ENCODE results near the gene TXNDC12. TPM values are rescaled to one million over a fixed set of nuclear protein-coding genes. Genes with fewer than 3 reads are reported as not detected.
"Not testable (repeated sequence)": the region's sequence is repeated elsewhere in the genome, so short reads cannot be mapped to it uniquely, and the experiment has no call there.

Gene TXNDC12
- polyA plus RNA-seq (ENCODE audit: insufficient read depth in 1 of 5, insufficient read length in 5 of 5, low replicate concordance in 1 of 5), result 10 to 100 TPM; 52.1 to 60.9 (median 58.0) TPM
- long read RNA-seq, donor 1, transcript TXNDC12-201 (7 exons, 2,396 nt), result major isoform, 37 of 209 reads
- long read RNA-seq, donor 1, partial matches to known transcripts, result 81 of 209 reads
- long read RNA-seq, donor 1, other reads (novel, unspliced or antisense), result 91 of 209 reads
- long read RNA-seq, donor 2, transcript TXNDC12-201 (7 exons, 2,396 nt), result major isoform, 28 of 37 reads
- long read RNA-seq, donor 2, partial matches to known transcripts, result 9 of 37 reads
- long read RNA-seq, donor 2, other reads (novel, unspliced or antisense), result 0 of 37 reads
- long read RNA-seq, donor 3, transcript TXNDC12-201 (7 exons, 2,396 nt), result major isoform, 35 of 53 reads
- long read RNA-seq, donor 3, partial matches to known transcripts, result 18 of 53 reads
- long read RNA-seq, donor 3, other reads (novel, unspliced or antisense), result 0 of 53 reads
- long read RNA-seq, donor 4, transcript TXNDC12-201 (7 exons, 2,396 nt), result major isoform, 19 of 27 reads
- long read RNA-seq, donor 4, partial matches to known transcripts, result 8 of 27 reads
- long read RNA-seq, donor 4, other reads (novel, unspliced or antisense), result 0 of 27 reads
- long read RNA-seq, donor 5, transcript TXNDC12-201 (7 exons, 2,396 nt), result major isoform, 52 of 52 reads
- long read RNA-seq, donor 5, partial matches to known transcripts, result 0 of 52 reads
- long read RNA-seq, donor 5, other reads (novel, unspliced or antisense), result 0 of 52 reads
- long read RNA-seq, donor 6, transcript TXNDC12-201 (7 exons, 2,396 nt), result major isoform, 63 of 63 reads
- long read RNA-seq, donor 6, partial matches to known transcripts, result 0 of 63 reads
- long read RNA-seq, donor 6, other reads (novel, unspliced or antisense), result 0 of 63 reads
- long read RNA-seq, donor 7, transcript TXNDC12-201 (7 exons, 2,396 nt), result major isoform, 35 of 222 reads
- long read RNA-seq, donor 7, partial matches to known transcripts, result 159 of 222 reads
- long read RNA-seq, donor 7, other reads (novel, unspliced or antisense), result 28 of 222 reads
- long read RNA-seq, donor 8, transcript TXNDC12-201 (7 exons, 2,396 nt), result major isoform, 12 of 17 reads
- long read RNA-seq, donor 8, partial matches to known transcripts, result 5 of 17 reads
- long read RNA-seq, donor 8, other reads (novel, unspliced or antisense), result 0 of 17 reads

DNA sequence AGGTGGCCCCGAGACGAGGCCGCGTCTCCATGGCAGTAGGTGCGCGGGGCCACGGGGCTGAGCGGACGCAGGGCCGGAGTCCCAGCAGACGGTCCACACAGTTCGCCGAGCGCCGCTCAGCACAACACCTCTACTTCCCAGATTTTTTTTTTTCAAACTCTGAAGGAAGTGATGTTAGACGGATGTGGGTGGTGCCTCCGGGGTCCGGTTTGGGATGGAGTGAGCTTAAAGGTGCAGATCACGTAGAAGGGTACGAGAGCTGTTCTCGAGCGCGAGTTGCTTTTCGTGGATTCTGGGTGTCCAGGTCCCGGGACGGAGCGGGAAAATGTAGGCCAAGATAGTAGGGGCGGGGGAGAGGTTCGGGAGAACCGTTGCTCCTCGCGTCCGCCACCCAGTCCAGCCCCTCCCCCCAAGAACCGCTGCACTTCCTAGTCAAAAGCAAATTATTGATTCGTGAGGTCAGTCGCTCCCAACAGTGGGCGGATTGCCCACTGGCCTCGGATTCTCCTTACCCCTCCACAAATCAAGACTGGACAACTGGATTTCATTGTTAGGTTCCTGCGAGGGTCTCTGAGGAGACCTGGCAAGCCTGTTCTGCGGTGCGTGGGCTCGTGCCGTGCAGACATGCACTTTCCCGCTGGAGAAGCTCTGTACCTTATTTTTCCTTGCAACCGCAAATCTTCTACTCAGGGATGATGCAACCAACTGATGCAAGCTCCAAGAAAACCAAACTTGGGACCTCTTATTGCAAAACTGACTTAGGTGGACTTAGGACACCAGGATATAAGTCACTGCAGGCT, at the start of gene TXNDC12:
TXNDC12 (minus strand) TSS at position 126 of the 800 bp plus-strand sequence; CDS start at position 31, 95 bp downstream.
- DNase-seq, result peak; percentile 83

DNA sequence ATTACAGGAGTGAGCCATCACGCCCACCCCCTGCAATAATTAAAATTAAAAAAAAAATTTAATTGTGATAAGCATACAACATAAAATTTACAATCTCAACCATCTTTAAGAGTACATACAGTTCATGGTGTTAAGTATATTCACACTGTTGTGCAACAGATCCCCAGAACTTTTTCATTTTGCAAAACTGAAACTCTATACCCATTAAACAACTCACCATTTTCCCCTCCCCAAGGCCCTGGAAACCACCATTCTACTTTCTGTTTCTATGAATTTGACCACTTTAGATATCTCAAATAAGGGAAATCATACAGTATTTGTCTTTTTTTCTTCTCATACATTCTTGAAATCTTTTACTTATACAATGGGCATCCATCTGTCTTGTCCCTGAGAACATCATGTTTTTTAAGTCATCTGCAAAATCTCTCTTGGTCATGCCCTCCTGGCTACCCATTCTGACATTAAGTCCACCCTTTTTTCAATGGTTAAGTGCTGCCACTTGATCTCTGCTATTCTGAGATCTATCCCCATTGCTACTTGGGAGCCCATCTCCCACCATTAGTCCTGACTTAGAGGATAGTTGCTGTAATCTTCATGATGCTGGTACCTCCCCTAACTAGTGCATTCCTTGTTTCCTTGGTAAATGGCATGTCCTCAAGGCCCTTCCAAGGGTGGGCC, 47.5 kb upstream of the TXNDC12 start:
- DNase-seq, result no peak

DNA sequence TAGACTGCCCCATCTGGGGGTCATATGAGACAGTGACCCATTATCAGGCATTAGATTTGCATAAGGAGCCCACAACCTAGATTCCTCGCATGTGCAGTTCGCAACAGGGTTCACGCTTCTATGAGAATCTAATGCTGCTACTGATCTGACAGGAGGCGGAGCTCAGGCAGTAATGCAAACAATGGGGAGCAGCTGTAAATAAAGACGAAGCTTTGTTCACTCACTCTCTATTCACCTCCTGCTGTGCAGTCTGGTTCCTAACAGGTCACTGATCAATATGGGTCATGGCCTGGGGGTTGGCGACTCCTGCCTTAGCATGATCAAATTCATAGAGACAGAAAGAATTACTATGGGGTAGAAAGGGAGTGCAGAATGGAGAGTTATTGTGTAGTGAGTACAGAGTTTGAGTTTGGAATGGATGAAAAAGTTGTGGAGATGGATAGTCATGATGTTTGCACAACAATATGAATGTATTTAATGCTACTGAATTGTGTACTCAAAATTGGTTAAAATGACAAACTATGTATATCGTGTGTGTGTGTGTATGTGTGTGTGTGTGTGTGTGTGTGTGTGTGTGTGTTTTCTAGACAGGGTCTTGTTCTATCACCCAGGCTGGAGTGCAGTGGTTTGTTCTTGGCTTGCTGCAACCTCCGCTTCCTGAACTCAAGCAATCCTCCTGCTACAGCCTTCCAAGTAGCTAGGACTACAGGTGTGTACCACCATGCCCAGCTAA, 43.3 kb upstream of the TXNDC12 start:
- DNase-seq, result no peak

DNA sequence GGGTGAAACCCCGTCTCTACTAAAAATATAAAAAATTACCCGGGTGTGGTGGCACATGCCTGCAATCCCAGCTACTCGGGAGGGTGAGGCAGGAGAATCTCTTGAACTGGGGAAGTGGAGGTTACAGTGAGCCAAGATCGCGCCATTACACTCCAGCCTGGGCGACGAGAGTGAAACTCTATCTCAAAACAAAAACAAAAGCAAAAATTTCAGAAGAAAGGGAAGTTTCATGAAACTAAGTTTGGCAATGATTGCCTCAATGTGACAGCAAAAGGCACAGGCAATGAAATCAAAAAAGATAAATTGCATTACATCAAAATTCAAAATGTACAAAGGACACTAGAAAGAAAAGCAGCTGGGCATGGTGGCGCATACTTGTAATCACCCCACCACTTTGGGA, 41.2 kb upstream of the TXNDC12 start:
- DNase-seq, result no peak

DNA sequence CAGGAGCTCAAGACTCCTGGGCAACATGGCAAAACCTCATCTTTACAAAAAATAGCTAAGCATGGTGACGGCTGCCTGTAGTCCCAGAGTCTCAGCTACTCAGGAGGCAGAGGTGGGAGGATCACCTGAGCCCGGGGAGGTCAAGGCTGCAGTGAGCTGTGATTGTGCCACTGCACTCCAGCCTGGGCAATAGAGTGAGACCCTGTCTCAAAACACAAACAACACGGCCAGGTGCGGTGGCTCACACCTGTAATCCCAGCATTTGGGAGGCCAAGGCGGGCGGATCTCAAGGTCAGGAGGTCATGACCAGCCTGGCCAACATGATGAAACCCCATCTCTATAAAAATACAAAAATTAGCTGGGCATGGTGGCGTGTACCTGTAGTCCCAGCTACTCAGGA, 39.3 kb upstream of the TXNDC12 start:
- not testable (repeated sequence) for DNase-seq

DNA sequence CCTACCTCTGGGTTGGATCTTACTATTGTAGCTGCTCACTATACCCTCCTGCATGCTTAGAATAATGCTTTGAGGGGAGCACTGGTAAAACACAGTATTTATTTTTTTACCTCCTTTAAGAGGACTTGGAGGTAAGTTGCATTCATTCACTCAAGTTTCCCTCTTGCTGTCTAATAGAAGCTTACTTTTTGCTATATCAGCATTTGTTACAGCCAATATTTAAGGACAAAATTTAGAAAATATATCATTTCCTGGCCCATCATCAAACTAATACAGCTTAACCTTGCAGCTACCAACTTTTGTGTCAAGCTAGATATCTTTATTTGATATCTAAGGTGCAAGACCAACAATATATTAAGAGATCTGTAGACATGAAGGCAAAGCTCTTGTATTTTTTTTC, 32.9 kb upstream of the TXNDC12 start:
- not testable (repeated sequence) for DNase-seq

DNA sequence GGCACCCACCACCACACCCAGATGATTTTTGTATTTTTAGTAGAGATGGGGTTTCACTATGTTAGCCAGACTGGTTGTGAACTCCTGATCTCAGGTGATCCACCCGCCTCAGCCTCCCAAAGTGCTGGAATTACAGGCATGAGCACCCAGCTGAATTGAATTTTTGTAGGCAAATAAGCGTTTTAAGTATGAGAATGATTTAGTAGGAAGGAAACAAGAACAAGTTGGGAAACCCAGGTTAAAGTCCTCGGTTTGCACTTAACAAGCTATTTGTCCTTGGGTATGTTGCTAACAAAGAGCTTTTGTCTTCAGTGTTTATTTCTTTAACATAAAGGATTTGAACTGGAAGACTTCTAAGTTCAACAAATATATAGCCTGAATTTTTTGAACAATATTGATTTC, 25.0 kb upstream of the TXNDC12 start:
- DNase-seq, result no peak

DNA sequence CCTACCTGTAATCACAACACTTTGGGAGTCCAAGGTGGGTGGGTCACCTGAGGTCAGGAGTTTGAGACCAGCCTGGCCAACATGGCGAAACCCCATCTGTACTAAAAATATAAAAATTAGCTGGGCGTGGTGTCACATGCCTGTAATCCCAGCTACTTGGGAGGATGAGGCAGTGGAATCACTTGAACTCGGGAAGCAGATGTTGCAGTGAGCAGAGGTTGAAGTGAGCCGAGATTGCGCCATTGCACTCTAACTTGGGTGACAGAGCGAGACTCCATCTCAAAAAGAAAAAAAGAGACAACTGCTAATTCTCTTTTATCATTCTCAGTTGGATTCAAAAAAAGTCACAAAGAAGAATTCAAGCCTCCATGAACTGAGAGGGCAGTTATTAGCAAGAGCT, 22.3 kb upstream of the TXNDC12 start:
- DNase-seq, result not testable (repeated sequence)

DNA sequence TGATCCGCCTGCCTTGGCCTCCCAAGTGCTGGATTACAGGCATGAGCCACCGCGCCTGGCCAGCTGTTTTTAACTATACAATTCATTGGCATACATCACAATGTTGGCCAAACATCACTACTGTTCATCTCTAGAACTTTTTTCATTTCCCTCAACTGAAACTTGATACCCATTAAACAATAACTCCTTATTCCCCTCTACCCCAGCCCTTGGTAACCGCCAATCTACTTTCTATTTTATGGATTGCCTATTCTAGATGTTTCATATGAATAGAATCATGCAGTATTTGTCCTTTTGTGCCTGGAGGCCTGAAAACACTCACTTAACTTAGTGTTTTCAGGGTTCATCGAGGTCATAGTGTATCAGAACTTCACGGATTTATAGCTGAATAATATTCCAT, 17.3 kb upstream of the TXNDC12 start:
- no peak for DNase-seq

DNA sequence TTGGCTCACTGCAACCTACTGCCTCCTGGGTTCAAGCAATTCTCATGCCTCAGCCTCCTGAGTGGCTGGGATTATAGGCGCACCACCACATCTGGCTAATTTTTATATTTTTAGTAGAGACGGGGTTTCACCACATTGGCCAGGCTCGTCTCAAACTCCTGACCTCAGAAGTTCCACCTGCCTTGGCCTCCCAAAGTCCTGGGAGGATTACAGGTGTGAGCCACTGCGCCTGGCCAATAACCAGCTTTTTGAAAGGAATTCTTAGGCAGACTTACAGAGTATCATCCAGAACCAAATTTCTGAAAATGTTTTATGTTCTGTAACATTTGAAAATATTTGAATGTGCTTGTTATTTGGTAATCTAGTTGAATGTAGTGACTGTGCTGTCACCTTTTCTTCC, 15.7 kb upstream of the TXNDC12 start:
- DNase-seq, result no peak

DNA sequence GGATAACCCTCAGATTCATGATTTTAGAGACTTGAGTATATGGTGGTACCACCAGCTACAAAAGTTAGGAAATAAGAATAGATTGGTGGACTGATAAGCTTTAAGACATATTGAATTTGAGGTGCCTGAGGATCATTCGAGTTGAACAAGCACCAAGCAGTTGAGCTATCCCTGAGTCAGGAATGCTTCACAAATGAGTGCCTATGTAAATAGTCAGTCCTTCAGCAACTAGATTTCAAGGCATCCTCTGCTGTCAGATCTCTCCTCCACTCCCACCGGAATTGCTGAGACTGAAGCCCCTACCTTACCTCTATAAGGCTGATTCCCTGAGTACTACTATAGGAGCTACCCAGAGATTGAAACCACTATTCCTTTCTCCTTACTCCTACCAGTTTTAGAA, 8.2 kb upstream of the TXNDC12 start:
- DNase-seq, result no peak

DNA sequence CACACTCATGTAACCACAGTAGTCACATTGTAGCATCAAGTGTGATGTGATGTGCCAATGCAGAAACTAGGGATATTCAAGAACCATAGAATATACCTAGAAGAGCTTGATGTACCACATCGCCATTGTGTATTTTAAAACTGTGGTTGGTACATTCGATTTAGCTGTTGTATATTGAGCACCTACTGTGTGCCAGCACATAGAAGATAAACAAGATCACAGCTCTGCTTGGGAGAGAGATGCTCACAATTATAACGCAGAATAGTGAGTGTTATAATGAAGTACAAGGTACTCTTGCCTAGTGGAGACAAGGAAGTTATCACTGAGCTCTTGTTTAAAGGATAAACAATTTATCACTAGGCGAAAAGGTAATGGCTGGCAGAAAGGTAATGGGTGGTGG, 5.8 kb upstream of the TXNDC12 start:
- no peak for DNase-seq

DNA sequence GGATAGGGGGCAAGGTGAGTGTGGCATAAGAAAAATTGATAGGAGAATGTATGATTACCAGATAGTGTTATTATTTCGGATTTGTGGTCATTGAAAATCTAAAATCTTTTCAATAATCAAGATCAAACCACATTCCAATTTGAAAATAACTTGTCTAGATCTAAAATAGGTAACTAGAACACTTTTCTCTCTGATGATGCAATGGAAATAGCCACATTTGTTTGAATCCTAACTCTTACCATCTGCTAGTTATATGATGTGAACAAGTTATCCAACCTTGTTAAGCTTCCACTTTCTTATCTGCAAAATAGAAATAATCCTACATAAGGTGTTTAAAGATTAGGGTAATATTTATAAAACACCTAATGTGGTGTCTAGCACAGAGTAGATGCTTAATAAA, 4.9 kb upstream of the TXNDC12 start:
- DNase-seq, result no peak

DNA sequence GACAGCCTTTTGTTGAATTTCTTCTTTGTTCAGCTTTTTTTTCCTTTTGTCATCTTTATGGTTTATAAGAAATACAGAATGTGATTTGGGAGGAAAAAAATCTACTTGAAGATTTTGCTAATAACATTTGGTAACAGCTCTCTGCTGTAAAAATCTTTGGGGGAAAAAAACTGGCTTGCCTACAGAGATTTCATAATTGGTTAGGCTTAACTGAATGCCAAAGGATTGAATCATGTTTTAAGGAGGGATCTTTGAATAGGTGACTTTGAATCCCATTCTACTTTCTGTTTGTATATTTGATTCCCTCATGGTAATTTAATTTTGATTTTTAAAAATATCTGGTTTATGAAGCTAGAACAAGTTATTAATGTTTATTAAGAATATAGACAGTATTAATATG, 4.3 kb upstream of the TXNDC12 start:
- no peak for DNase-seq

DNA sequence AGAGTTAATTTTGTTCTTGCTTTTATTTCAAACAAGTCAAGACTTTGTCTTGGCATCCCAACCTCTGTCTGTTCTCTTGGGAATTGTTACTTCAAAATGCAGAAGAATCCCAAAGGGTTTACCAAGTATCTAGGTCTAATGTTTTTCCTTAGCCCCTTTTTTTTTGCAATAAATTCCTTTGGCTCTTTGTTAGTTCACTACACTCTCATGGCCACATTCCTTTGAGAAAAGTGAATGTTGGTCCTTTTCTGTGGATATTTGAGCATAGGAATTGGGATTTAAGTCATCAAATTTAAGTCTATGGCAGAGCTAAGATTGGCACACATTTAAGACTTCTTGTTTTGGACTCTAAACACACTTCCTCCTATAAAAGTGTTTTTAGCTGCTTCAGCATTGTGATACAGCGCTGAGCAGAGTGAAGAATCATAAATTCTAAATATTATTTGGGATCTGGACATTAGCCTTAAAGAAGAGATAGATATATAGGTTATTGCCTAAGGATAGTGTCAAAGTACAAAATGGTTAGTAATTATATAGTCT, 3.0 kb upstream of the TXNDC12 start:
- no peak for DNase-seq

DNA sequence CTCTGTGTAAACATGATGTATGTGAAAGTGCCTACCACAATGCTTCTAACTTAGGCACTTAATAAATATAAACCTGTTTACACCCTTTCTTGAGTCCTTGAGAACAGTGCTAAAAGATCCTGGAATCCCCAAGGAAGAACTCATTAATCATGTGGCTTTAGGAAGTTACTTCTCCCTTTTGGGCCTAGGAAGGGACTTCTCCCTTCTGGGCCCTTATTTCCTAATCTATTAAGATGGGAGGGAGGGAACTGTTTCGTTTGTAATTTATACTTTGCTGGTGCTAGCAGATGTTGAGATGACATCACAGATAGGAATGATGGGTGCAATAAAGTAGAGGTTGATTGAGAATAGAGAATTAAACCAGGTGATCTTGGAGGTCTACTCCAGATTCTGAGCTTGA, 2.3 kb upstream of the TXNDC12 start:
- peak in 1 of 2 donors; percentile 1 for DNase-seq

DNA sequence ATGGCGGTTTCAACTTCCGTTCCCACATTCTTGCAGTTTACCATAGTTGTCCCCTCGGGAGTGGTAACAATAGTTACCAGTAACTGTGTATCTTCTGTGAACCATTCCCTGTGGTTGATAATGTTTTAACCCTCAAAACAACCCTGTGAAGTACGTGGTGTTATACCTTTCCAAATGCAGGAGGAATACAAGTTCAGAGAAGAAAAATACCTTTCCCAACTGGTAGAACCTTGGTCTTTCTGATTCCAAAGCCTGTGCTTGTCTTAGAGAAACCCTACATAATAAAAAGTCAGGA, 1.9 kb upstream of the TXNDC12 start:
- no peak for DNase-seq

DNA sequence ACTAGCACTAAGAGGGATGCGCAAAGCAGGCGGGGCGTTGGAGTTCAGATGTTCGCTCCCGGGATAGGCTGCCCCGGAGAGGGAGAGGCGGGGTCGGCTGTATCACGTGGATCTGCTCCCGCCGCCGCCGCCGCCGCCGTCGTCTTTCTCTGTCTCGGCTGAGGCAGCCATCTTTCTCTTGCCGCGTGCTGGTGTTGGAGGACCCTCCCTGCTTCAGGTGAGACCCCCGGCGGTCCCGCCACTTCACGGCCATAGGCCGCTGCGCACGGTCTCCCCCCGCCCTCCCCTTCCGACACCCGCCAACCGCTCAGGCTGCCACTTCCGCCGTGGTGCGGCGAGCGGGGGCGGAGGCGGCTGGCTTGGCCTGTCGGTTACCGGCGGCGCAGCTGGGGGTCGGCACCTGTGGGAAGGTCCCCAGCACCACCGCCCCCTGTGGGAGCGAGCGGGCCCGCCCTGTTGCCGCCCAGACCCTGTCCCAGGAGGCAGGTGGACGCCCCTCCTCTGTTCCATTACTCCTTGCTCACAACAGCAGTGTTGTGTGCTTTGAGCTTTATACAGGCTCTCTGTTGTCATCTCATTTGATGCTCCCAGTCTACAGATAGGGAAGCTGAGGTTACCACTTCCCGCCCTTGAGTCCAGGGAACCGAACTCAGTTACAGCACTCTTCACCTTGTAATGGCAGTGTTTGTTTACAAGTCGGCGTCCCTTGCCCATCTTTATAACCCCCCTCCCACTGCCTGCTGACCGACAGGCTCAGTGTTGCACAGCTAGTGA, 1.4 kb upstream of the TXNDC12 start, which contains the start of gene BTF3L4:
BTF3L4 (plus strand) TSS at position 133 of the 774 bp plus-strand sequence. CDS start 3,553 bp downstream, outside the sequence.
- DNase-seq, result peak; percentile 81 to 83

DNA sequence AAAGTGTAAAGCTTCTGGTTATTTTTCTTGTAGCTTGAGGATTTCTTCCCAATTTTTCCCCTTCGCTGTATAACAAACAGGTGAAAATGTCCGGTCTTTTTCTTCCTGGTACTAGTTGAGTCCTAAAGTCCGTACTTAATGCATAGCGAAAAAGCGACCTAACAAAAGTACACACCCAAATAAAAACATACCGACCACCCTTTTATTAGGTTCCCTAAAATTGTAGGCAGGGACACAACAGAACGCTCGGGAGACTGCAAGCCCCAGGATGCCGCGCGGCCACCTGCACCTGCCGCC, 823 bp upstream of the TXNDC12 start:
- DNase-seq, result no peak

All from right lung (tissue), 10 donors.